H1 (cell line): ENCODE results near the gene MAML3. TPM values are rescaled to one million over a fixed set of nuclear protein-coding genes. Genes with fewer than 3 reads are reported as not detected.

ENCODE experiments used
- CTCF ChIA-PET: fragments of 300-600 bp; sonication (Branson Sonifier 250); formaldehyde crosslinking; loops from one replicate; lab custom pipeline; 2021; ENCODE audit not compliant: partially characterized antibody; lab: Charles Lee
- POLR2A ChIA-PET: fragments of 300-600 bp; sonication (Branson Sonifier 250); formaldehyde crosslinking; loops from one replicate; lab custom pipeline; 2021; ENCODE audit warnings: inconsistent platforms; ENCODE audit not compliant: partially characterized antibody; lab: Charles Lee
- DNase-seq, 2 experiments: peaks; one replicate each; pipeline versions ENCODE4 v3.0.0 to v3.0.0-alpha.2; 2010 to 2022; ENCODE audit warnings: low spot score in 2 of 2, low read depth in 1 of 2, mixed read lengths in 1 of 2
- FAIRE-seq: peaks from 2 replicates; lab custom pipeline; 2011; peaks lifted over from hg19 to GRCh38; lab: Jason Lieb, UNC
- H2AFZ ChIP-seq: 2 replicates; pipeline ENCODE4 v1.8.1; 2012; ENCODE audit warnings: low read length, inconsistent platforms
- H2AK5ac ChIP-seq: 2 replicates; pipeline ENCODE4 v1.6.1; 2013; ENCODE audit warnings: low read depth, low read length
- H2BK120ac ChIP-seq: replicated peaks from 2 replicates; pipeline ENCODE3; 2013; ENCODE audit warnings: low read depth, low read length, inconsistent platforms
- H2BK12ac ChIP-seq: 2 replicates; pipeline ENCODE4 v1.6.1; 2013; ENCODE audit warnings: low read depth, low read length
- H2BK15ac ChIP-seq: 2 replicates; pipeline ENCODE4 v1.6.1; 2013; ENCODE audit warnings: low read length
- H2BK20ac ChIP-seq: 2 replicates; pipeline ENCODE4 v1.6.1; 2013; ENCODE audit warnings: low read length
- H2BK5ac ChIP-seq: 2 replicates; pipeline ENCODE4 v1.6.1; 2013; ENCODE audit warnings: low read depth, low read length
- H3K14ac ChIP-seq: 2 replicates; pipeline ENCODE4 v1.6.1; 2013; ENCODE audit warnings: inconsistent platforms; ENCODE audit not compliant: insufficient read length
- H3K18ac ChIP-seq: 2 replicates; pipeline ENCODE4 v1.6.1; 2013; ENCODE audit warnings: low read length; ENCODE audit errors: extremely low read depth
- H3K23ac ChIP-seq: 2 replicates; pipeline ENCODE4 v1.6.1; 2013; ENCODE audit warnings: inconsistent platforms; ENCODE audit not compliant: insufficient read length
- H3K23me2 ChIP-seq: 2 replicates; pipeline ENCODE4 v1.6.1; 2013; ENCODE audit warnings: low read depth, low read length
- H3K27ac ChIP-seq: 2 replicates; pipeline ENCODE4 v1.6.1; 2011; ENCODE audit warnings: low read depth, low read length, inconsistent platforms
- H3K27me3 ChIP-seq, 4 experiments: replicated peaks in 1 of 4; 1 replicate in 1 of 4; 2 replicates in 3 of 4; pipeline versions ENCODE4 v1.6.1 to v1.8.1; 2011 to 2013; ENCODE audit warnings: low read length in 3 of 4, mild to moderate bottlenecking in 3 of 4, inconsistent platforms in 2 of 4, mixed read lengths in 2 of 4, moderate library complexity in 1 of 4; ENCODE audit not compliant: control insufficient read depth in 3 of 4, insufficient read depth in 3 of 4; ENCODE audit errors: extremely low read depth in 1 of 4
- H3K36me3 ChIP-seq, 4 experiments: 2 replicates each; pipeline versions ENCODE4 v1.6.1 to v1.8.1; 2011 to 2013; ENCODE audit warnings: mild to moderate bottlenecking in 4 of 4, low read length in 3 of 4, moderate library complexity in 2 of 4, control low read depth in 1 of 4, inconsistent platforms in 1 of 4; ENCODE audit not compliant: insufficient read depth in 4 of 4, control insufficient read depth in 2 of 4
- H3K4ac ChIP-seq: replicated peaks from 2 replicates; pipeline ENCODE3; 2013; ENCODE audit warnings: low read length, low read depth, mixed read lengths, inconsistent platforms; ENCODE audit not compliant: insufficient read length
- H3K4me1 ChIP-seq, 4 experiments: replicated peaks in 1 of 4; 1 replicate in 1 of 4; 2 replicates in 3 of 4; pipeline versions ENCODE4 v1.6.1 to v1.8.1; 2011 to 2013; ENCODE audit warnings: low read length in 3 of 4, inconsistent platforms in 2 of 4, mixed read lengths in 1 of 4; ENCODE audit not compliant: insufficient read depth in 4 of 4, control insufficient read depth in 3 of 4
- H3K4me2 ChIP-seq, 2 experiments: 2 replicates each; pipeline versions ENCODE4 v1.6.1 to v1.8.1; 2011 to 2013; ENCODE audit warnings: low read depth in 2 of 2, low read length in 2 of 2, control low read depth in 1 of 2, inconsistent platforms in 1 of 2, mild to moderate bottlenecking in 1 of 2; ENCODE audit not compliant: insufficient read depth in 1 of 2
- H3K4me3 ChIP-seq, 4 experiments: fragments of 200-600, 300-600 bp in 1 of 4; sonication (generic), shearing (Covaris generic), sonication (Bioruptor Twin) in 1 of 4; 2 replicates each; pipeline versions ENCODE4 v1.5.1 to v1.8.1; 2011 to 2016; ENCODE audit warnings: low read length in 4 of 4, low read depth in 3 of 4, control low read depth in 2 of 4, inconsistent platforms in 2 of 4, mild to moderate bottlenecking in 2 of 4, mixed read lengths in 1 of 4, moderate library complexity in 1 of 4; ENCODE audit not compliant: insufficient read depth in 2 of 4; ENCODE audit errors: extremely low read depth in 1 of 4
- H3K56ac ChIP-seq: replicated peaks from 2 replicates; pipeline ENCODE3; 2013; ENCODE audit warnings: low read depth, mild to moderate bottlenecking, mixed read lengths, low read length, inconsistent platforms; ENCODE audit not compliant: insufficient read length
- H3K79me1 ChIP-seq: 2 replicates; pipeline ENCODE4 v1.6.1; 2013; ENCODE audit warnings: low read depth, low read length, control low read depth
- H3K79me2 ChIP-seq, 2 experiments: 2 replicates each; pipeline versions ENCODE4 v1.6.1 to v1.8.1; 2012 to 2013; ENCODE audit warnings: low read length in 2 of 2, mild to moderate bottlenecking in 2 of 2, inconsistent platforms in 1 of 2; ENCODE audit not compliant: insufficient read depth in 2 of 2, control insufficient read depth in 1 of 2
- H3K9ac ChIP-seq, 4 experiments: replicated peaks in 1 of 4; 1 replicate in 1 of 4; 2 replicates in 3 of 4; pipeline versions ENCODE4 v1.6.1 to v1.8.1; 2011 to 2013; ENCODE audit warnings: low read depth in 3 of 4, low read length in 3 of 4, control low read depth in 2 of 4, mild to moderate bottlenecking in 2 of 4, moderate library complexity in 2 of 4, inconsistent platforms in 1 of 4; ENCODE audit errors: extremely low read depth in 1 of 4
- H3K9me3 ChIP-seq, 2 experiments: 2 replicates each; pipeline versions ENCODE4 v1.6.1 to v1.8.1; 2012 to 2013; ENCODE audit warnings: mild to moderate bottlenecking in 2 of 2, moderate library complexity in 2 of 2, control low read depth in 1 of 2, inconsistent platforms in 1 of 2, low read depth in 1 of 2, low read length in 1 of 2, mixed read lengths in 1 of 2; ENCODE audit not compliant: insufficient read depth in 2 of 2
- H4K20me1 ChIP-seq, 2 experiments: replicated peaks in 1 of 2; 2 replicates each; pipeline versions ENCODE3 to v1.8.1; 2011 to 2013; ENCODE audit warnings: inconsistent platforms in 2 of 2, low read length in 2 of 2, mild to moderate bottlenecking in 1 of 2; ENCODE audit not compliant: insufficient read depth in 2 of 2, control insufficient read depth in 1 of 2
- H4K5ac ChIP-seq: 2 replicates; pipeline ENCODE4 v1.6.1; 2013; ENCODE audit warnings: low read length, low read depth, mixed read lengths, inconsistent platforms; ENCODE audit not compliant: insufficient read length
- H4K8ac ChIP-seq: 2 replicates; pipeline ENCODE4 v1.8.0; 2013; ENCODE audit warnings: mild to moderate bottlenecking, moderate library complexity, low read length, inconsistent platforms; ENCODE audit not compliant: insufficient read depth; ENCODE audit errors: extremely low read depth
- H4K91ac ChIP-seq: replicated peaks from 2 replicates; pipeline ENCODE3; 2013; ENCODE audit warnings: low read length, mixed read lengths, inconsistent platforms; ENCODE audit not compliant: insufficient read length
- EZH2 ChIP-seq: fragments of 200-600 bp; sonication (generic); IDR thresholded peaks from 2 replicates; pipeline ENCODE4 v1.7.1; 2012; ENCODE audit warnings: low read depth, mild to moderate bottlenecking, moderate library complexity, low read length, inconsistent platforms; ENCODE audit not compliant: severe bottlenecking
- RAD21 ChIP-seq, 2 experiments: IDR thresholded peaks in 1 of 2; conservative IDR thresholded peaks in 1 of 2; 2 replicates each; pipeline ENCODE4 v1.6.1; 2011; ENCODE audit warnings: low read depth in 2 of 2, low read length in 2 of 2, improper control_type of control experiment in 1 of 2, inconsistent platforms in 1 of 2, mild to moderate bottlenecking in 1 of 2, moderate library complexity in 1 of 2
- TAF7 ChIP-seq: optimal IDR thresholded peaks from 2 replicates; pipeline ENCODE3; 2011; ENCODE audit warnings: low read depth, mild to moderate bottlenecking, inconsistent platforms, low read length, moderate library complexity, borderline replicate concordance
- WGBS, 2 experiments: shearing (Covaris generic) in 1 of 2; methylation state at CpG; one replicate each; pipeline versions ENCODE4 v1.1.6 to v1.1.7; 2013 to 2015; ENCODE audit warnings: low lambda C conversion rate in 2 of 2, mixed read lengths in 2 of 2, inconsistent platforms in 1 of 2, low coverage in 1 of 2, missing lambda C conversion rate in 1 of 2; ENCODE audit not compliant: insufficient replicate concordance in 2 of 2, insufficient coverage in 1 of 2, insufficient read length in 1 of 2; ENCODE audit errors: extremely low coverage in 1 of 2, missing lambda C conversion rate in 1 of 2; 5-methylcytosine and 5-hydroxymethylcytosine counted together
- polyA plus RNA-seq, 7 experiments: library from polyadenylated mRNA; depleted of rRNA in 3 of 7; stranded (reverse) in 5 of 7; unstranded in 2 of 7; fragments of >200 nt in 5 of 7; fragments of 200-250 nt in 2 of 7; gene quantifications; 1 replicate in 5 of 7; 2 replicates in 1 of 7; 4 replicates in 1 of 7; pipeline versions ENCODE4 v1.2.1 to v1.2.3, GENCODE V29; 2011 to 2013; ENCODE audit warnings: missing spikeins in 2 of 7, mixed read lengths in 2 of 7
- total RNA-seq: library from RNA; stranded (reverse); fragmentation: NEBNext Ultra II Directional; extraction: Animal tissue kit (Norgen Biotek cat#: 25700); gene quantifications from 2 replicates; pipeline ENCODE4 v1.2.1, GENCODE V29; 2021

The MAML3 gene
- total and polyA plus RNA-seq, 2 of the 8 experiments (the other 6 are each of a cell fraction or from before 2014, with no cell fraction given) = 2.1 to 5.7 TPM

DNA sequence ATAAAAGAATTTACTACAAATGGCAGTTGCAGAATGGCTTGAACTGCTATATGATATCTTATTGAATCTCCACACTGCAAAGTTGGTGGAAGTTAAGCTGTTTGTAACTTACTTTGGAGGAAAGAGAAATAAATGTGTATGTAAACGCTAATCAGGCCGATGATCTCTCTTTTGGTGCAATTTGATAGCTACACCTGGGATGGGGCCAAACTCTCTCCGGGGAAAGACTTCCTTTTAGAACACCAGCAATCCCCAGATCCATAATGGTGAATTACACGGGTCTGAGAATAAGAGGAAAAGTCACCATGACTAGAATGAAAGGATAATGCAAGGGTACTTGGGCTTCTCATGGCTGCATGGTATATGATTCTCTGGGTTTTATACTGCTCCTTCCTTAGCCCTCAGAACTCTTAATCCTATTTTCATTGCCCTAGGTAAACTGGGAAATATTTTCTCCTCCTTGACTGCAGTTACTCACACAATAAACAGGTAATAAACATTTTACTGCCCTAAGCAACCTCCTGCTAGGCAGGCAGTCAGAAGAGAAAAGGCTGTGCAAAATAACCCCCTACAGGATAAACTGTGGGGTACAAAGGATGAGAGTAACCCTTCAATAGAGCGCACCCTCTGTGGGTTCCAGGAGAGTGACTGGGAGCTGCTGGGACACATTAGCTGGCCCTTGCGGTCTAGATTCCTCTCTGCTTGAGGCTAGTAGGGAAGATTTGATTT lies 379.1 kb downstream of the MAML3 start:
- Histone ChIP-seq H2AK5ac (no peak overlapping the region), H3K27me3 (no peaks in the 10 kb centered on the region), H3K4me2 (peak overlapping the region in 1 of 2 experiments; percentile 0; a peak in 1 of 4 replicates), H3K4ac (no peak overlapping the region), H3K4me3 (no peak overlapping the region), H3K23me2 (no peaks in the 10 kb centered on the region), H3K14ac (no peak overlapping the region), H3K9me3 (no peaks in the 10 kb centered on the region), H3K4me1 (peaks cover 0 to 6% (median 3%) of the 10 kb centered on the region in 4 experiments; a peak in 3 of 7 replicates), H3K18ac (no peak overlapping the region), H3K9ac (no peak overlapping the region), H3K79me1 (no peaks in the 10 kb centered on the region), H4K20me1 (no peaks in the 10 kb centered on the region), H3K23ac (no peak overlapping the region), H4K91ac (no peak overlapping the region), H2BK20ac (no peak overlapping the region), H2BK15ac (no peak overlapping the region), H3K56ac (no peak overlapping the region), H2AFZ (no peak overlapping the region), H2BK12ac (no peak overlapping the region), H4K8ac (no peak overlapping the region), H2BK5ac (no peak overlapping the region), H4K5ac (no peak overlapping the region), H3K36me3 (no peaks in the 10 kb centered on the region), H2BK120ac (no peak overlapping the region), H3K79me2 (no peaks in the 10 kb centered on the region), H3K27ac (no peak overlapping the region)
- FAIRE-seq (peak; percentile 13), DNase-seq (no peak)
- TF ChIP-seq RAD21 (IDR thresholded peaks at IDR 0.05 in 1 of 2, conservative IDR thresholded peaks at IDR 0.05 in 1 of 2; ENCODE audit: low read depth in 2 of 2, low read length in 2 of 2) (peak in 1 of 2 experiments; percentile 26; a peak in 1 of 4 replicates), TAF7 (peak; percentile 35), EZH2 (no peak)
- ChIA-PET POLR2A (interaction anchor here (0.7 kb wide), 2 partner anchors 8 to 20 kb away, joined by 3 read pairs; no protein-coding TSS in a partner anchor), CTCF (interaction anchor here (0.6 to 2.8 kb wide), 8 partner anchors 9 to 469 kb away, joined by 3 to 8 read pairs (median 4); no protein-coding TSS in a partner anchor)
- 60% methylated on average over 6 of the region's 6 CpGs; no CpG with 5 or more reads in 1 of the 2 experiments for WGBS, 2 experiments
